GM21381 (cell line): ENCODE results near the gene DCTN2.

ENCODE experiments used
- ATAC-seq: cut with Tn5 transposase; IDR thresholded peaks from one replicate; pipeline ENCODE4 v1.9.1; 2021; ENCODE audit warnings: mild to moderate bottlenecking, moderate library complexity; ENCODE audit not compliant: unreplicated experiment

The DCTN2 gene

GRCh38 chr12:57550641-57551549 lies 3.9 kb upstream of the DCTN2 start:
- ATAC-seq, result no peak

- no peak for ATAC-seq
These were observed 3.1 kb upstream of the DCTN2 start, which contains the start of gene KIF5A for GRCh38 chr12:57549909-57550640. KIF5A (plus strand) TSS chr12:57550044; CDS start chr12:57550272, 228 bp downstream.

GRCh38 chr12:57549203-57549908 lies 2.4 kb upstream of the DCTN2 start:
- no peak for ATAC-seq

- no peak for ATAC-seq
These were observed 1.5 kb upstream of the DCTN2 start for GRCh38 chr12:57548488-57548887.

- no peak for ATAC-seq
These were observed 972 bp upstream of the DCTN2 start for GRCh38 chr12:57548013-57548315.

- no peak for ATAC-seq
These were observed 458 bp upstream of the DCTN2 start for GRCh38 chr12:57547288-57548012.

GRCh38 chr12:57545809-57546437 lies 1.1 kb downstream of the DCTN2 start:
- ATAC-seq, result no peak

- ATAC-seq, result no peak
These were observed 3.4 kb downstream of the DCTN2 start for GRCh38 chr12:57543581-57543980.

- ATAC-seq, result no peak
These were observed 5.3 kb downstream of the DCTN2 start for GRCh38 chr12:57541717-57542116.

GRCh38 chr12:57541001-57541400 lies 6.0 kb downstream of the DCTN2 start:
- no peak for ATAC-seq

- no peak for ATAC-seq
These were observed 7.7 kb downstream of the DCTN2 start for GRCh38 chr12:57539134-57539768.

GRCh38 chr12:57536597-57536942 lies 10.4 kb downstream of the DCTN2 start:
- no peak for ATAC-seq

GRCh38 chr12:57535764-57536596 lies 11.0 kb downstream of the DCTN2 start:
- no peak for ATAC-seq

- ATAC-seq, result no peak
These were observed 11.9 kb downstream of the DCTN2 start for GRCh38 chr12:57534991-57535543.

- no peak for ATAC-seq
These were observed 12.7 kb downstream of the DCTN2 start for GRCh38 chr12:57534250-57534649.

GRCh38 chr12:57533108-57533507 lies 13.9 kb downstream of the DCTN2 start:
- no peak for ATAC-seq

GRCh38 chr12:57531836-57532235 lies 15.2 kb downstream of the DCTN2 start:
- no peak for ATAC-seq

GRCh38 chr12:57530396-57531142 lies 16.4 kb downstream of the DCTN2 start:
- ATAC-seq, result no peak
